Endodermal cell (in vitro differentiated cells): ENCODE measurements around the gene DAPK1. TPM values are rescaled to one million over a fixed set of nuclear protein-coding genes. Genes with fewer than 3 reads are reported as not detected.

Experiments used
- DNase-seq: peaks from one replicate; pipeline ENCODE4 v3.0.0-alpha.2; 2017
- H3K27ac ChIP-seq: 2 replicates; pipeline ENCODE4 v1.5.1; 2013; ENCODE audit warnings: mild to moderate bottlenecking, low read depth, low read length, moderate library complexity
- H3K27me3 ChIP-seq: 2 replicates; pipeline ENCODE4 v1.6.1; 2013; ENCODE audit warnings: mild to moderate bottlenecking, low read length, moderate library complexity; ENCODE audit not compliant: insufficient read depth, control insufficient read depth, poor library complexity, severe bottlenecking
- H3K36me3 ChIP-seq: 2 replicates; pipeline ENCODE4 v1.7.0; 2013; ENCODE audit warnings: mild to moderate bottlenecking, low read length, moderate library complexity; ENCODE audit not compliant: control insufficient read depth, insufficient read depth
- H3K4me1 ChIP-seq: one replicate; pipeline ENCODE4 v1.7.0; 2013; ENCODE audit warnings: low read length; ENCODE audit not compliant: control insufficient read depth, insufficient read depth
- H3K4me3 ChIP-seq: 2 replicates; pipeline ENCODE4 v1.5.1; 2013; ENCODE audit warnings: mild to moderate bottlenecking, low read length, moderate library complexity
- H3K9ac ChIP-seq: 2 replicates; pipeline ENCODE4 v1.6.1; 2013; ENCODE audit warnings: mild to moderate bottlenecking, low read length, moderate library complexity; ENCODE audit not compliant: poor library complexity, severe bottlenecking; ENCODE audit errors: extremely low read depth
- H3K9me3 ChIP-seq: 2 replicates; pipeline ENCODE4 v1.6.1; 2013; ENCODE audit warnings: mild to moderate bottlenecking, low read length, moderate library complexity; ENCODE audit not compliant: control insufficient read depth
- H3K27ac Mint-ChIP-seq: 2 replicates; pipeline ENCODE4 v1.8.0; 2020; ENCODE audit warnings: mixed read lengths
- H3K27me3 Mint-ChIP-seq: 2 replicates; pipeline ENCODE4 v1.8.0; 2021; ENCODE audit warnings: mild to moderate bottlenecking, mixed read lengths; ENCODE audit not compliant: insufficient read depth
- H3K36me3 Mint-ChIP-seq: 2 replicates; pipeline ENCODE4 v1.8.0; 2020; ENCODE audit warnings: low read depth, mixed read lengths
- H3K4me1 Mint-ChIP-seq: 2 replicates; pipeline ENCODE4 v1.8.0; 2020; ENCODE audit warnings: mixed read lengths
- H3K4me3 Mint-ChIP-seq: 2 replicates; pipeline ENCODE4 v1.8.0; 2020; ENCODE audit warnings: mild to moderate bottlenecking, moderate library complexity, mixed read lengths
- H3K9me3 Mint-ChIP-seq: 2 replicates; pipeline ENCODE4 v1.8.0; 2020; ENCODE audit warnings: mild to moderate bottlenecking, mixed read lengths
- WGBS, 2 experiments: methylation state at CpG; one replicate each; pipeline versions ENCODE4 v1.1.5 to v1.1.7; 2013; ENCODE audit warnings: missing lambda C conversion rate in 2 of 2, mixed read lengths in 1 of 2; ENCODE audit not compliant: insufficient coverage in 1 of 2, insufficient read length in 1 of 2; 5-methylcytosine and 5-hydroxymethylcytosine counted together
- total RNA-seq, 2 donors: library from RNA; stranded (reverse); fragmentation: NEBNext Ultra II Directional in 1 of 2; extraction: Animal tissue kit (Norgen Biotek cat#: 25700) in 1 of 2; gene quantifications; 2 replicates in 1 of 2; 3 replicates in 1 of 2; pipeline ENCODE4 v1.2.1, GENCODE V29; 2021
- TF ChIP-seq, protein P1 (sequence below): fragments of 200-600 bp; sonication (generic); conservative IDR thresholded peaks from 2 replicates; pipeline ENCODE4 v1.5.0; 2021; ENCODE audit warnings: antibody characterized with exemption, mild to moderate bottlenecking

The DAPK1 gene
- total RNA-seq, 2 donors from 2014 or later, result 117 to 139 TPM

DNA sequence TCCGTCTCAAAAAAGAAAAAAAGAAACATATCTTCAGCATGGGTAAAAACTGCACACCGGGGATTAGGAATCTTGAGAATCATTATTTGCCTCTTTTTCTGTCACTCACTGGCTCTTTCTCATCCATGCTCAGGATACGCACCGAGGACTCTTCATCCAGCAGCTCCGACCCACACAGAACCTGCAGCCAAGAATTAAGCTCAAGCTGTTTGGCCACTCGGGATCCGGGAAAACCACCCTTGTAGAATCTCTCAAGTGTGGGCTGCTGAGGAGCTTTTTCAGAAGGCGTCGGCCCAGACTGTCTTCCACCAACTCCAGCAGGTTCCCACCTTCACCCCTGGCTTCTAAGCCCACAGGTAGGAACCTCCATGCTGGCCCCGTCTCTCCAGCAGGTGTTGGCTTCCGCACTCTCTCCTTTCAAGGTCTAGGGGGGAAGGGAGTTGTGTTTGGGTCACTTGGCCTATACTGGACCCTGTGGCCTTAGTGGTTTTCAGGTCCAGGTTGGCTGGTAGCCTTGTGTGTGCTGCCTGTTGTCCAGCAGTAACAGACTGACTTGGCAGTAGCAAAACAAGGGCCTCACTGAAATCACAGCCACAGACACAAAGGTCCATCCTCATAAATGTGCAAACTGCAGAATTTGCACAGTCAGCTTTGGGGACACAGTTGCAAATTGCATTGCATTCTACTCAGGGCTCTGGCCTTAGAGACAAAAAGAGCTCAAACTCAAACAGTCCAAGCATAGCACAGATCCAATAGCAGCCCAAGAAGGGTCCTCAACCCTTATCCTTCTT lies 183.8 kb downstream of the DAPK1 start:
- 91 to 95% methylated on average over 8 to 11 of the region's 11 CpGs for WGBS, 2 experiments
- Histone ChIP-seq H3K36me3 (peaks cover 63% of the 10 kb centered on the region), H3K9me3 (no peaks in the 10 kb centered on the region), H3K4me3 (no peak overlapping the region), H3K27me3 (no peaks in the 10 kb centered on the region), H3K9ac (no peak overlapping the region), H3K27ac (no peak overlapping the region), H3K4me1 (no peaks in the 10 kb centered on the region)
- Mint-ChIP-seq H3K4me3 (no peak overlapping the region), H3K27me3 (no peaks in the 10 kb centered on the region), H3K27ac (no peak overlapping the region), H3K9me3 (no peaks in the 10 kb centered on the region), H3K36me3 (peaks cover 50% of the 10 kb centered on the region), H3K4me1 (no peaks in the 10 kb centered on the region)
- TF ChIP-seq, protein P1, sequence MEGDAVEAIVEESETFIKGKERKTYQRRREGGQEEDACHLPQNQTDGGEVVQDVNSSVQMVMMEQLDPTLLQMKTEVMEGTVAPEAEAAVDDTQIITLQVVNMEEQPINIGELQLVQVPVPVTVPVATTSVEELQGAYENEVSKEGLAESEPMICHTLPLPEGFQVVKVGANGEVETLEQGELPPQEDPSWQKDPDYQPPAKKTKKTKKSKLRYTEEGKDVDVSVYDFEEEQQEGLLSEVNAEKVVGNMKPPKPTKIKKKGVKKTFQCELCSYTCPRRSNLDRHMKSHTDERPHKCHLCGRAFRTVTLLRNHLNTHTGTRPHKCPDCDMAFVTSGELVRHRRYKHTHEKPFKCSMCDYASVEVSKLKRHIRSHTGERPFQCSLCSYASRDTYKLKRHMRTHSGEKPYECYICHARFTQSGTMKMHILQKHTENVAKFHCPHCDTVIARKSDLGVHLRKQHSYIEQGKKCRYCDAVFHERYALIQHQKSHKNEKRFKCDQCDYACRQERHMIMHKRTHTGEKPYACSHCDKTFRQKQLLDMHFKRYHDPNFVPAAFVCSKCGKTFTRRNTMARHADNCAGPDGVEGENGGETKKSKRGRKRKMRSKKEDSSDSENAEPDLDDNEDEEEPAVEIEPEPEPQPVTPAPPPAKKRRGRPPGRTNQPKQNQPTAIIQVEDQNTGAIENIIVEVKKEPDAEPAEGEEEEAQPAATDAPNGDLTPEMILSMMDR, result no peak
- peak; percentile 23 for DNase-seq

DNA sequence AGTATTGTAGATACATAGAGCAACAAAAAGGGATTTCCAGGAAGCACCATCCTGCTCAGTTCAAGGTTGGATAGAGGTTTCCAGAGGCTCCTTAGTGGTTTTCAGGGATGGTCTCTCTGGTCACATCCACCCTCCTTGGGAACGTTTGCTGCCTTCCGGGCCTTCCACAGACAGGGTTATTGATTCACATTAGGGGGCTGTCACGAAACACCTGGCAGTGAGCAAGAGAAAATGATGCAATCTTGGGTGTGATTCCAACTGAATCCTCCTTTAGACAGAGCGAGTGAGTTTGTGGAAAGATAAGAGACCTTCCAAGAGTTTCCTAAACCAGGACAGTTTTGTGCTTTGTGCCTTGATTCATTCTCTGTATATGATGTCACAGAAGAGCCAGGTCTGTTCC lies 184.4 kb downstream of the DAPK1 start:
- Histone ChIP-seq H3K4me1 (no peaks in the 10 kb centered on the region), H3K9ac (no peak overlapping the region), H3K27me3 (no peaks in the 10 kb centered on the region), H3K4me3 (no peak overlapping the region), H3K9me3 (no peaks in the 10 kb centered on the region), H3K36me3 (peaks cover 64% of the 10 kb centered on the region), H3K27ac (no peak overlapping the region)
- WGBS, 2 experiments, result 87 to 100% methylated on average over 2 to 4 of the region's 4 CpGs
- no peaks in the 10 kb centered on the region for H3K9me3 Mint-ChIP-seq
- TF ChIP-seq, protein P1, result no peak
- H3K27me3 Mint-ChIP-seq, result no peaks in the 10 kb centered on the region
- no peak overlapping the region for H3K4me3 Mint-ChIP-seq
- no peaks in the 10 kb centered on the region for H3K4me1 Mint-ChIP-seq
- peaks cover 56% of the 10 kb centered on the region for H3K36me3 Mint-ChIP-seq
- H3K27ac Mint-ChIP-seq, result no peak overlapping the region
- DNase-seq, result peak; percentile 13

GRCh38 chr9:87682618-87683017 lies 185.0 kb downstream of the DAPK1 start:
- Histone ChIP-seq H3K36me3 (peaks cover 68% of the 10 kb centered on the region), H3K9me3 (no peaks in the 10 kb centered on the region), H3K9ac (no peak overlapping the region), H3K27ac (no peak overlapping the region), H3K4me3 (no peak overlapping the region), H3K27me3 (no peaks in the 10 kb centered on the region), H3K4me1 (no peaks in the 10 kb centered on the region)
- no peak overlapping the region for H3K4me3 Mint-ChIP-seq
- peak; percentile 22 for DNase-seq
- no peaks in the 10 kb centered on the region for H3K9me3 Mint-ChIP-seq
- peaks cover 62% of the 10 kb centered on the region for H3K36me3 Mint-ChIP-seq
- no peaks in the 10 kb centered on the region for H3K4me1 Mint-ChIP-seq
- TF ChIP-seq, protein P1, result no peak
- H3K27ac Mint-ChIP-seq, result no peak overlapping the region
- 95 to 100% methylated on average over 3 to 4 of the region's 4 CpGs for WGBS, 2 experiments
- no peaks in the 10 kb centered on the region for H3K27me3 Mint-ChIP-seq
